HTERT RPE-1 (cell line): ENCODE measurements around the gene MAN1B1.

Experiments used
- in situ Hi-C: fragments of 300-500 bp; cut with MboI; formaldehyde crosslinking; loops from 4 replicates; pipeline ENCODE4 v1.14.3; 2020; ENCODE audit warnings: low sequenced_read_pairs

The MAN1B1 gene

GRCh38 chr9:137086531-137087408 is at the start of gene MAN1B1:
Gene MAN1B1 (plus strand): TSS chr9:137086985. CDS start chr9:137087000, 15 bp downstream.
- in situ Hi-C loops: no loop called here

- in situ Hi-C loops: no loop called here
These were observed 49.8 kb upstream of the MAN1B1 start for GRCh38 chr9:137037035-137037434.

GRCh38 chr9:137037483-137037882 is 49.3 kb upstream of the MAN1B1 start:
- in situ Hi-C loops: no loop called here

- in situ Hi-C loops: no loop called here
These were observed 47.9 kb upstream of the MAN1B1 start for GRCh38 chr9:137038916-137039315.

GRCh38 chr9:137039611-137040366 is 47.0 kb upstream of the MAN1B1 start:
- in situ Hi-C loops: no loop called here

GRCh38 chr9:137040568-137040967 is 46.2 kb upstream of the MAN1B1 start:
- in situ Hi-C loops: no loop called here

- in situ Hi-C loops: no loop called here
These were observed 45.7 kb upstream of the MAN1B1 start for GRCh38 chr9:137041124-137041523.

GRCh38 chr9:137042751-137043727 is 43.7 kb upstream of the MAN1B1 start:
- in situ Hi-C loops: no loop called here

GRCh38 chr9:137044037-137044436 is 42.7 kb upstream of the MAN1B1 start:
- in situ Hi-C loops: no loop called here

- in situ Hi-C loops: no loop called here
These were observed 42.1 kb upstream of the MAN1B1 start for GRCh38 chr9:137044502-137045177.

GRCh38 chr9:137045294-137046087 is 41.3 kb upstream of the MAN1B1 start:
- in situ Hi-C loops: no loop called here

- in situ Hi-C loops: no loop called here
These were observed 40.5 kb upstream of the MAN1B1 start, which contains the start of gene NPDC1 for GRCh38 chr9:137046088-137046787. Gene NPDC1 (minus strand): TSS chr9:137046177. CDS start chr9:137045989, 188 bp downstream.

GRCh38 chr9:137048655-137049543 is 37.9 kb upstream of the MAN1B1 start:
- in situ Hi-C loops: no loop called here

- in situ Hi-C loops: no loop called here
These were observed 37.0 kb upstream of the MAN1B1 start for GRCh38 chr9:137049544-137050449.

- in situ Hi-C loops: no loop called here
These were observed 36.2 kb upstream of the MAN1B1 start for GRCh38 chr9:137050570-137050969.

GRCh38 chr9:137051145-137051724 is 35.5 kb upstream of the MAN1B1 start:
- in situ Hi-C loops: no loop called here
